Vagina (tissue), 2 donors: ENCODE results near the gene HS6ST3.

Experiments
- CTCF ChIP-seq, 3 experiments: fragments of 450-650 bp in 2 of 3; fragments of 200-600 bp in 1 of 3; sonication (generic) in 1 of 3; IDR thresholded peaks; one replicate each; pipeline ENCODE4 v1.5.1; 2017 to 2019; ENCODE audit warnings: antibody characterized with exemption in 3 of 3, mild to moderate bottlenecking in 2 of 3, moderate library complexity in 2 of 3
- POLR2A ChIP-seq, 2 donors: fragments of 450-650 bp; IDR thresholded peaks; one replicate each; pipeline ENCODE4 v1.6.1; 2017; ENCODE audit warnings: antibody characterized with exemption in 2 of 2, mild to moderate bottlenecking in 2 of 2, moderate library complexity in 2 of 2
- POLR2AphosphoS5 ChIP-seq, 2 donors: sonication (generic); formaldehyde crosslinking; IDR thresholded peaks; one replicate each; pipeline ENCODE4 v1.9.0; 2017; ENCODE audit warnings: antibody characterized with exemption in 2 of 2, mild to moderate bottlenecking in 2 of 2, low read depth in 1 of 2; ENCODE audit not compliant: insufficient read depth in 1 of 2

- TF ChIP-seq POLR2AphosphoS5 (IDR thresholded peaks at IDR 0.05; ENCODE audit: insufficient read depth in 1 of 2, low read depth in 1 of 2) (no peak), CTCF (IDR thresholded peaks at IDR 0.05) (no peak), POLR2A (IDR thresholded peaks at IDR 0.05) (no peak)
Measured at GRCh38 chr13:96104516-96104915, 14.6 kb downstream of the HS6ST3 start.
